Stimulated activated CD4-positive, alpha-beta T cell treated with anti-CD3 and anti-CD28 coated beads, Interleukin-4, amount 100 ng/mL, for 1 hour (primary cell): ENCODE measurements around the gene RTN4RL1.

Source experiments
- DNase-seq: peaks from one replicate; pipeline ENCODE4 v3.0.0-alpha.2; 2020

The RTN4RL1 gene

DNA sequence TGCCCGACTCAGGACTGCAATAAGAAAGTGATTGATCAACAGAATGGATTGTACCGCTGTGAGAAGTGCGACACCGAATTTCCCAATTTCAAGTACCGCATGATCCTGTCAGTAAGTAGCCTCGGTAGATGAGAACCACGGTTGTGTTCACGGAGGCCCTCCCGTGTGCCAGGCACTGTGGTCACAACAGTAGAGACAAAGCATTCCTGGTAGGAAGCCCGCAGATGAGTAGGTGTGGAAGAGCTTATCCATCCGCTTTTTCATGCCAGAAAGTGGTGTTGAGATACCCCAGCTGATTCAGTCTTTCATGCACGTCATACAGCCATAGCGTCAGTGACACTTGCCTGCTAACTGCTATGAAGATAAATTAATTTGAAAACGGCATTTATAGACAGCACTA is 136.4 kb downstream of the RTN4RL1 start:
- no peak for DNase-seq
